Measurements from ENCODE around the gene FRMD4A.

GRCh38 chr10:14156104-14156503, 174.6 kb downstream of the FRMD4A start:
- no peak for TF ChIP-seq TAF1 (IDR thresholded peaks at IDR 0.05; ENCODE audit: low read depth, low read length)
- no peak for TF ChIP-seq POLR2AphosphoS5 (IDR thresholded peaks at IDR 0.05; ENCODE audit: low read depth, low read length)
- no peak for TF ChIP-seq POLR2A (IDR thresholded peaks at IDR 0.05; ENCODE audit: low read depth, low read length)
- TF ChIP-seq SPI1 (IDR thresholded peaks at IDR 0.05; ENCODE audit: low read depth, low read length) = no peak
